HepG2 (cell line): ENCODE results near the gene BAZ1B. TPM values are rescaled to one million over a fixed set of nuclear protein-coding genes. Genes with fewer than 3 reads are reported as not detected.

Source experiments
- BCL6 ChIP-seq: IDR thresholded peaks from 2 replicates; pipeline ENCODE4 v1.6.1; 2016; ENCODE audit warnings: missing genetic modification reagents, missing compliant biosample characterization
- CC2D1A ChIP-seq: sonication (generic); formaldehyde crosslinking; IDR thresholded peaks from 2 replicates; pipeline ENCODE4 v1.8.1; 2023; ENCODE audit warnings: mild to moderate bottlenecking, missing genetic modification reagents
- CCDC6 ChIP-seq: sonication (generic); formaldehyde crosslinking; IDR thresholded peaks from 2 replicates; pipeline ENCODE4 v1.8.1; 2022; ENCODE audit warnings: mild to moderate bottlenecking, missing genetic modification reagents, moderate library complexity
- DMAP1 ChIP-seq: IDR thresholded peaks from 2 replicates; pipeline ENCODE4 v1.6.1; 2016
- MXI1 ChIP-seq: IDR thresholded peaks from 3 replicates; pipeline ENCODE4 v1.6.1; 2012; ENCODE audit warnings: low read depth, low read length, inconsistent platforms, borderline replicate concordance
- PBX3 ChIP-seq: sonication (generic); formaldehyde crosslinking; IDR thresholded peaks from 2 replicates; pipeline ENCODE4 v1.8.1; 2023; ENCODE audit warnings: missing genetic modification reagents, inconsistent platforms, borderline replicate concordance
- SETDB1 ChIP-seq: sonication (generic); formaldehyde crosslinking; IDR thresholded peaks from 2 replicates; pipeline ENCODE4 v1.5.1; 2020; ENCODE audit warnings: missing genetic modification reagents, mild to moderate bottlenecking, borderline replicate concordance
- SSRP1 ChIP-seq: IDR thresholded peaks from 2 replicates; pipeline ENCODE4 v1.6.1; 2016; ENCODE audit warnings: control low read depth
- STAT5B ChIP-seq: sonication (generic); formaldehyde crosslinking; IDR thresholded peaks from 2 replicates; pipeline ENCODE4 v1.4.0; 2020; ENCODE audit warnings: missing genetic modification reagents
- STAT6 ChIP-seq: sonication (generic); formaldehyde crosslinking; IDR thresholded peaks from 2 replicates; pipeline ENCODE4 v1.4.0; 2020; ENCODE audit warnings: missing genetic modification reagents, mild to moderate bottlenecking, borderline replicate concordance
- XRCC5 ChIP-seq: fragments of 200-400 bp; formaldehyde crosslinking; optimal IDR thresholded peaks from 2 replicates; pipeline ENCODE3; 2017; ENCODE audit warnings: mild to moderate bottlenecking, low read length
- ZBTB3 ChIP-seq: sonication (generic); formaldehyde crosslinking; IDR thresholded peaks from 2 replicates; pipeline ENCODE4 v1.4.0; 2020; ENCODE audit warnings: low read depth, mild to moderate bottlenecking, moderate library complexity, missing genetic modification reagents, borderline replicate concordance
- ZIK1 ChIP-seq: sonication (generic); formaldehyde crosslinking; IDR thresholded peaks from 2 replicates; pipeline ENCODE4 v1.5.0; 2020; ENCODE audit warnings: mild to moderate bottlenecking, low read depth, missing genetic modification reagents, borderline replicate concordance
- ZNF12 ChIP-seq: sonication (generic); formaldehyde crosslinking; IDR thresholded peaks from 2 replicates; pipeline ENCODE4 v1.5.0; 2020; ENCODE audit warnings: missing genetic modification reagents
- ZNF276 ChIP-seq: sonication (generic); formaldehyde crosslinking; IDR thresholded peaks from 2 replicates; pipeline ENCODE4 v1.4.0; 2020; ENCODE audit warnings: mild to moderate bottlenecking, low read depth, missing genetic modification reagents
- ZNF281 ChIP-seq: sonication (generic); formaldehyde crosslinking; IDR thresholded peaks from 2 replicates; pipeline ENCODE4 v1.4.0; 2020; ENCODE audit warnings: missing genetic modification reagents, borderline replicate concordance
- ZNF382 ChIP-seq: sonication (generic); formaldehyde crosslinking; IDR thresholded peaks from 2 replicates; pipeline ENCODE4 v1.5.0; 2020; ENCODE audit warnings: missing genetic modification reagents, mild to moderate bottlenecking, borderline replicate concordance
- ZNF777 ChIP-seq: sonication (generic); formaldehyde crosslinking; IDR thresholded peaks from 2 replicates; pipeline ENCODE4 v1.4.0; 2020; ENCODE audit warnings: missing genetic modification reagents
- polyA plus RNA-seq, 8 experiments: library from polyadenylated mRNA; depleted of rRNA in 3 of 8; stranded (reverse) in 7 of 8; unstranded in 1 of 8; fragments of >200 nt; fragmentation: Illumina TruSeq in 4 of 8; extraction: Trizol in 4 of 8; gene quantifications; 2 replicates each; pipeline versions ENCODE4 v1.2.1 to v1.2.3, GENCODE V29; 2011 to 2016; ENCODE audit warnings: low read depth in 4 of 8, missing spikeins in 1 of 8, mixed read lengths in 1 of 8; ENCODE audit not compliant: insufficient read depth in 1 of 8
- total RNA-seq, 5 experiments: library from RNA; depleted of rRNA; stranded (reverse); fragments of >200 nt; fragmentation: Illumina TruSeq; extraction: Trizol; gene quantifications; 2 replicates each; pipeline ENCODE4 v1.2.3, GENCODE V29; 2016; ENCODE audit warnings: low read depth in 1 of 5

The BAZ1B gene
- total and polyA plus RNA-seq, 2 of the 13 experiments (the other 11 are each of a cell fraction or from before 2014, with no cell fraction given) = 18.6 to 69.4 TPM

DNA sequence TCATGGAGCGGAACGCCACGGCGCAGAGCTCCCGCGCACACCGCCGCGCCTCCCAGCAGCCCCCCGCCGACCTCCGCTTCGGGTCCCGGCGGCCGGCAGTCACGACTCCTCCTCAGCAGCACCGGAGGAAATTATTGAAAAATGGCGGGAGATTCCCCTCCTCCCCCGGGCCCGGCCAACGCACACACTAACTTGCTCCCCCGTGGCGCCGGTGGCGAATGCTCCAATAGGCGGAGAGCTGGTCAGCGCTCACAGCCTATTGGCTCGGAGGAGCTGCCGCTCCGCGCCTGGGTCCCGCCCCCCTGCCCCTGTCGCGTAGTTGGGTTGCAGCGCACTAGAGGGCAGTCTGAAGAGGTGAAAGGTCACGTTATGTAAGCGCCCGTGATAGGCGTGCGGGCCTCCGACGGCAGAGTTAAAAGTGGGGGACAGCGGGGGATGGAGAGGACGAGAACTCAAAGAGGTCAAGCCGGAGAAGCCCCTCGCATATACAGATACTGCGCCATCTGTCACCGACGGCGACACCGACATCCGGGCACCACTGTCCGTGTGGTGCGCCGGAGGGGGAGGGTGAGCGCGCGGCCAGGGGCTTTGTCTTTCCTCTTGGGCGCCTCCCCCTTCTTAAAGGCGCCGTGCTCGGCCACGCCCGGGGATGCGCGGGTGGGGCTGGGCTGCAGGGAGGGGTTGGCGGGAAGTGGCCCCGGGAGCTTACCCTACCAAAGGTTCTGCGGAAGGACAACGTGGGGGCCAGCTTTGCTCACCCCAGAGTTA is at the start of gene BAZ1B (continued):
- TF ChIP-seq ZIK1 (CRISPR knock-in tag) = peak; percentile 20; the same call in 1 of the 2 replicates
- no peak for TF ChIP-seq SETDB1 (CRISPR knock-in tag)
- TF ChIP-seq ZNF281 = peak; percentile 92
- no peak for TF ChIP-seq ZNF276 (CRISPR knock-in tag)
- TF ChIP-seq STAT5B (CRISPR knock-in tag) = no peak
- TF ChIP-seq BCL6 (CRISPR knock-in tag) = no peak; the same call in 1 of the 2 replicates
- TF ChIP-seq ZNF382 (CRISPR knock-in tag) = no peak
- peak; percentile 52; the same call in 1 of the 3 replicates for TF ChIP-seq MXI1
- no peak for TF ChIP-seq SSRP1 (CRISPR knock-in tag)
- TF ChIP-seq CC2D1A (CRISPR knock-in tag) = no peak
- peak; percentile 32 for TF ChIP-seq XRCC5
- 0 out of 2 replicates have a peak, but pooled peaks have one; percentile 23 for TF ChIP-seq ZBTB3 (CRISPR knock-in tag)
- peak; percentile 68; the same call in 1 of the 2 replicates for TF ChIP-seq STAT6 (CRISPR knock-in tag)
- TF ChIP-seq DMAP1 (CRISPR knock-in tag) = peak; percentile 99
- TF ChIP-seq ZNF777 (CRISPR knock-in tag) = peak; percentile 99
- 0 out of 2 replicates have a peak, but pooled peaks have one; percentile 60 for TF ChIP-seq CCDC6
- no peak for TF ChIP-seq PBX3 (CRISPR knock-in tag)
- no peak for TF ChIP-seq ZNF12 (CRISPR knock-in tag)
